HG03196 (cell line): ENCODE results near the gene EZR.

Experiments
- ATAC-seq: cut with Tn5 transposase; IDR thresholded peaks from one replicate; pipeline ENCODE4 v1.9.1; 2021; ENCODE audit not compliant: unreplicated experiment

EZR gene

GRCh38 chr6:158737710-158738615 is 81.2 kb downstream of the EZR start:
- no peak for ATAC-seq

GRCh38 chr6:158737082-158737709 is 82.0 kb downstream of the EZR start:
- no peak for ATAC-seq

- ATAC-seq: no peak
These were observed 84.2 kb downstream of the EZR start for GRCh38 chr6:158735009-158735408.

GRCh38 chr6:158730541-158730907 is 88.6 kb downstream of the EZR start:
- no peak for ATAC-seq

- ATAC-seq: no peak
These were observed 89.1 kb downstream of the EZR start for GRCh38 chr6:158729906-158730540.

GRCh38 chr6:158725704-158726103 is 93.5 kb downstream of the EZR start:
- no peak for ATAC-seq

GRCh38 chr6:158722176-158722729 is 96.9 kb downstream of the EZR start:
- ATAC-seq: no peak

- ATAC-seq: no peak
These were observed 100.6 kb downstream of the EZR start for GRCh38 chr6:158718461-158719046.

GRCh38 chr6:158717341-158718330 is 101.5 kb downstream of the EZR start:
- peak; percentile 61 for ATAC-seq
